ENCODE measurements around the gene RAB27B.

RAB27B gene

DNA sequence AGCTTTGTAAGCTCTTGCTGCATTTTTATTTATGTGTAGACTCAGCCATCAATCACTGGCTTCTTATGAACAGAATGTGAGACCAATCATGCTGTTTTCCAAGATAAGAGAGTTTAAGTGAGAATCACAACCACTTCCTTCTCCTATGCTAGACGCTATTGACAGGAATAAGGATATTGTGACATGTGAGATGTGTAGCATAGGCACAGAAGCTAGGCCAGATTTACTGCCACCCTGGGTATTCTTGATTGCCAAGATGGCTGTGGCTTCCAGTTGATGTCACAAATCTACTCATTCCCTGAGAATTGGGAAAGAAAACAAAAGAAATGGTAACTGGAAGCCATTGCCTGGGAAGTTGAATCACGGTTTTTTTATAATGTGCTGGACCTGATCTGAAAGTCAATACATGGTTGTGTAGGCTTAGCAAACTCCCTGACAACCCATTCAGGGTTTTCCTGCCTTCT lies 49.9 kb downstream of the RAB27B start:
- DNase-seq (ENCODE audit: low read depth) = no peak
- TF ChIP-seq, protein P1, sequence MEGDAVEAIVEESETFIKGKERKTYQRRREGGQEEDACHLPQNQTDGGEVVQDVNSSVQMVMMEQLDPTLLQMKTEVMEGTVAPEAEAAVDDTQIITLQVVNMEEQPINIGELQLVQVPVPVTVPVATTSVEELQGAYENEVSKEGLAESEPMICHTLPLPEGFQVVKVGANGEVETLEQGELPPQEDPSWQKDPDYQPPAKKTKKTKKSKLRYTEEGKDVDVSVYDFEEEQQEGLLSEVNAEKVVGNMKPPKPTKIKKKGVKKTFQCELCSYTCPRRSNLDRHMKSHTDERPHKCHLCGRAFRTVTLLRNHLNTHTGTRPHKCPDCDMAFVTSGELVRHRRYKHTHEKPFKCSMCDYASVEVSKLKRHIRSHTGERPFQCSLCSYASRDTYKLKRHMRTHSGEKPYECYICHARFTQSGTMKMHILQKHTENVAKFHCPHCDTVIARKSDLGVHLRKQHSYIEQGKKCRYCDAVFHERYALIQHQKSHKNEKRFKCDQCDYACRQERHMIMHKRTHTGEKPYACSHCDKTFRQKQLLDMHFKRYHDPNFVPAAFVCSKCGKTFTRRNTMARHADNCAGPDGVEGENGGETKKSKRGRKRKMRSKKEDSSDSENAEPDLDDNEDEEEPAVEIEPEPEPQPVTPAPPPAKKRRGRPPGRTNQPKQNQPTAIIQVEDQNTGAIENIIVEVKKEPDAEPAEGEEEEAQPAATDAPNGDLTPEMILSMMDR (IDR thresholded peaks at IDR 0.05; ENCODE audit: insufficient read depth, low read depth, low read length, missing control alignments) = no peak
- no peak overlapping the region for H3K4me3 ChIP-seq (ENCODE audit: low read length)

DNA sequence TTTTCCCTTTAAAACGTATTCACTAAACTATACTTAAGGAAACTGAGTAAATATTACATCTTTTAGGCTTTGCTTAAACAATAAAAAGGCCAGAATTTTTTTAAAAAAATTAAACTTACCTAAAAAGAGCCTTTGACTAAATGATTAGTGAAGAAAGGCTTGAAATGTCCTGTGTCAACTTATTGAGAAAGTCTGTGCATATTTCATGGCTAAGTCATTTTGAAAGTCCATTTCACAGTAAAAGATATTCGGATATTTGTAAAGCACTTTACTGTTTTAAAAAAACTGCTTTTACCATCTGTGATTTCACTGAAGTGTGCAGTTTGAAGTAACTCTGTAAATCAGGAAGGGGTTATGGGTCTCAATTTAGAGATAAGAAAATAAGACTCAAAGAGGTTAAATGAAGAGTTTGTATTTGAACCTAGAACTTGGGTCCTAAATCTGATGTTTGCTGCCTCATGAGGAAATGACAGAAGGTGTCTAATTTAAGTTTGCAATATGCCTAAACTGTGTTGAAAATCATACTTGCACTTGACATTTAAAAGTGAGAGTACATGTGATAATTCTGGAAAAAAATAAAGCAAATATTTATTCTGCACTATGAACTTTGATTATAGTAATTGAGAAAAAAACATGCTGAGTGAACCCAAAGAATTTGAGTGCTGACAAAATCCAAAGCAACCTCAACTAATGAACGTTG lies 50.5 kb downstream of the RAB27B start:
- DNase-seq (ENCODE audit: low read depth) = no peak
- no peak overlapping the region for H3K4me3 ChIP-seq (ENCODE audit: low read length)
- TF ChIP-seq, protein P1 (IDR thresholded peaks at IDR 0.05; ENCODE audit: insufficient read depth, low read depth, low read length, missing control alignments) = no peak

DNA sequence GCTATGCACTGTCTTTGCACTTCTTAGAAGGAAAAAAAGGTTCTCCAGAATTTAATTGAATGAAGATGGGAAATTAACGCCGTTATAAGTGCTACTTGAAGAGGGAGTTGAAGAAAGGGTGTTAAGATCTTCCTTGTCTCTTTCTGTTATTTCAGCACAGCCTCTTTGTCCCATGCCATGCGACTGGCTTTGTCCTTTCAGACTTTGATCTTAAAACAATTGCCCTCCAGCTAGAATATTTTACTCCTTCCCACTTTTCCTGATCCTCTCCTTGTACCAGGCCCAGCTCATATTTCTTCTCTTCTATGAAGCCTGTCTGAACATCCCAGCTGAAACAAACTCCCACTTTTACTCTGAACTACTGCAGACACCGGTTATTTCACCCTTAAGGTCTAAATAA lies 51.4 kb downstream of the RAB27B start:
- no peak for DNase-seq (ENCODE audit: low read depth)
- no peak overlapping the region for H3K4me3 ChIP-seq (ENCODE audit: low read length)
- TF ChIP-seq, protein P1 (IDR thresholded peaks at IDR 0.05; ENCODE audit: insufficient read depth, low read depth, low read length, missing control alignments) = no peak

DNA sequence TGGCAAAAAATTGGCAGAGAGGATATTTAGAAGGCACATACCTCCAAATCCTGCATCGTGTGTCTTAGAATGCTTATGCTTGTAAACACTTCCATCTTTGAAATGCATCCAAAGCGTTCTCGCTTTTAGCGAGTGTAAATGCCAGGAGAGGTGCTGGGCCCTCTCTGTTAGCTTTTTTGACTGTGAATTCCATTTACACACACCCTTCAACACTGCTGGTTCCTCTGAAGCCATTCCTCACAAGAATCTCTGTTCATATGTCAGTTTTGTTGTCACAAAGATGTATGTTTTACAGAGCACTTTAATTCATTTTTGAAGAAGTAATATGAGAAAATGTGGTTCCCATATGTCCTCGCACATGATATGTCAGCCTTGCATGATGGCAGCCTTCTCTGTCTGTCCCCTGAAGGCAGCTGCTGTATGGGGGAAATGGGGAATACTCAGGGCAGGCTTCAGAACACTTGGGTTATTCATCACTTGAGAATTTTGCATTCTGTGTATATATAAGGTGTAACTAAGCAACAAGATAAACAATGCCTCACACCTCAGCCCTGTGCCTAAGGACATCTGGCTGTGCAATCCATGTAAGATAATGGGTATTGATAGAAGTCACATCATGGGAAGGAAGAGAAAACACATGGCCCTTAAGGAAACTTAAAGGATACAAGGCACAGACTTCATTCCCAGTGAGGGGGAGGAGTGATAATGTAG lies 52.3 kb downstream of the RAB27B start:
- peak; percentile 95 for DNase-seq (ENCODE audit: low read depth)
- TF ChIP-seq, protein P1 (IDR thresholded peaks at IDR 0.05; ENCODE audit: insufficient read depth, low read depth, low read length, missing control alignments) = no peak

DNA sequence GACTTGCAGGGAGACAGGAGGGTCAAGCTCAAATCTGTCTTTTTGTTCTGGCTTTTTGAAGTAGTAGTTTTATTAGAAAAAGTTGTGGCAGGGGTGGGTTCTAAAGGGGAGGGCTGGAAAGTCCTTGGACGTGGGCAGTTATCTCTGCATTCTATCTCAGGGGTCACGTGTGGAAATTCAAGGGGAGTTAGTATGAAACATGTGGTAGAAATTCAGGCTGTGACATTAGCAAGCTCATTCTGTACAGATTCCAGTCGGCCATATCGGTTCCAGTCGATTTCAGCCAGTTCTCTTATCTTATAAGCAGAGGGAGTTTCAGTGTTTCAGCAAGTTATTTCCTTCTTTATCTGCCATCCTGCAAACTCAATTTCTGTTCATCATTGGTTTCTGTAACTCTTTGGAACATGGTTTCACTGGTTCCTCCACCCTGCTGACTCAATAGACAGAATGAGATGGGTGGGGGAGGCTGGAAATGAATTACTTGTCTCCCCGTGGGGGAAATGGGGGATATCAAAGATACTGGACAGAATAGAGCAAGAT lies 53.0 kb downstream of the RAB27B start:
- DNase-seq (ENCODE audit: low read depth) = no peak
- TF ChIP-seq, protein P1 (IDR thresholded peaks at IDR 0.05; ENCODE audit: insufficient read depth, low read depth, low read length, missing control alignments) = no peak
- no peak overlapping the region for H3K4me3 ChIP-seq (ENCODE audit: low read length)

More for the DNA sequence above, 52.3 kb downstream of the RAB27B start:
- no peak overlapping the region for H3K4me3 ChIP-seq (ENCODE audit: low read length)

DNA sequence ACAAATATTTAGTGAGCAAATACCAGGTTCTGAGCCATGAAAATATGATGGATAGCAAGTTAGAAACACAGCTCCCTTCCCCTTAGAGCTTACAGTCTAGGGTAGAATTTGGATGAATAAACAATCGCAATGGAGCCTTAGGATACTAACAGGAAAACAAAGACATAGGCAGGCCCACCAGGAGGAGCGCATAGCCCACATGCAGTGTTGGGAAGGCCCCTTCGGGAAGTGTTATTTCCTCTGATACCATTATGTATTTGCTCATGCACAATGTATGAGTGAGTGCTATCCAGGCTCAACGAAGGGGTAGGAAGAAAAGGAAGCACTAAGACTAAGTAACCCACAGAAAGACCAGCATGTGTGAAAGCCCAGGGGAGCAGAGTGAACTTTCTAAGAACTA lies 54.0 kb downstream of the RAB27B start:
- DNase-seq (ENCODE audit: low read depth) = no peak
- TF ChIP-seq, protein P1 (IDR thresholded peaks at IDR 0.05; ENCODE audit: insufficient read depth, low read depth, low read length, missing control alignments) = no peak
- H3K4me3 ChIP-seq (ENCODE audit: low read length) = no peak overlapping the region
